SK-N-MC (cell line): Measurements from ENCODE around the gene ZNF385B.

Experiments
- EZH2 ChIP-seq: fragments of 200-600 bp; sonication (generic); IDR thresholded peaks from one replicate; pipeline ENCODE4 v1.6.1; 2017; ENCODE audit warnings: antibody characterized with exemption
- FOXP2 ChIP-seq: optimal IDR thresholded peaks from 2 replicates; pipeline ENCODE3; 2011; ENCODE audit warnings: mild to moderate bottlenecking, moderate library complexity; ENCODE audit not compliant: insufficient read depth; ENCODE audit errors: extremely low read length, control extremely low read depth
- POLR2AphosphoS5 ChIP-seq: IDR thresholded peaks from 2 replicates; pipeline ENCODE4 v1.6.1; 2012; ENCODE audit warnings: mild to moderate bottlenecking, low read depth, low read length, borderline replicate concordance

DNA sequence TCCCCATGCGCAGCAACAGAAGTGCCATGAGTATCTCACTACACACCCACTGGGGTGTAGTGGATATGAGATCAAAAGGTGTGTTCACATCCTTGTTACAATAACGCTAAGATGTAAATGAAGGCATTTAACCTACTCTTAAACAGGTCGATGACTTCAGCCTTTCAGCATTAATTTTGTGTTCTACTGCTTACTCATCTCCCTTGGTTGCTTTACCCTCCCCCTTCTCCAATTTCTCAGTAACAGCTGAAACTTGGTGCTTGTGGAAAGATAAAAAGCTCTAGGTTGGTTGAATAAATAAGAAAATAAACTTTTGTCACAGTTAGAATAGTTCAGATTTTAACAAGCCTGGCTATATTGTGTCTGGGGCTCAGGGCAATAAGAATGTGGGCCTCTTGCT is 449.3 kb downstream of the ZNF385B start:
- no peak for TF ChIP-seq EZH2
- no peak for TF ChIP-seq FOXP2
- no peak for TF ChIP-seq POLR2AphosphoS5
